ENCODE results near the gene CD81. TPM values are rescaled to one million over a fixed set of nuclear protein-coding genes. Genes with fewer than 3 reads are reported as not detected.

Gene CD81
- total and polyA plus RNA-seq, 9 of the 15 experiments (the other 6 are each of a cell fraction or from before 2014, with no cell fraction given), result 2.4 to 189 (median 61.7) TPM

- FAIRE-seq (peak; percentile 59), ATAC-seq (peak; percentile 14), DNase-seq (ENCODE audit: extremely low read depth in 1 of 4, low spot score in 3 of 4) (peak in 2 of 4 experiments; percentile 61 to 65)
- 25% methylated on average over 7 of the region's 7 CpGs for WGBS (ENCODE audit: insufficient coverage, low coverage, missing lambda C conversion rate)
- CTCF ChIA-PET (ENCODE audit: low intra/inter-chr PET ratio), result interaction anchor here (1.0 to 1.2 kb wide), 2 partner anchors 93 to 134 kb away, joined by 3 to 6 read pairs; no protein-coding TSS in a partner anchor
- Histone ChIP-seq H3K79me2 (ENCODE audit: control insufficient read depth, insufficient read depth, low read length) (peaks cover 28% of the 10 kb centered on the region), H3K9me3 (replicated peaks; ENCODE audit: control insufficient read depth, insufficient read depth, low read depth, low read length) (no peaks in the 10 kb centered on the region), H3K27me3 (ENCODE audit: control insufficient read depth in 2 of 2, insufficient read depth in 2 of 2, low read length in 2 of 2) (no peaks in the 10 kb centered on the region), H3K4me2 (ENCODE audit: insufficient read depth, low read length) (peak overlapping the region; percentile 75), H3K4me1 (replicated peaks in 1 of 2; ENCODE audit: control insufficient read depth in 2 of 2, insufficient read depth in 2 of 2, low read length in 2 of 2) (peaks cover 12 to 77% of the 10 kb centered on the region in 2 experiments; a peak in 4 of 5 replicates), H2AFZ (ENCODE audit: low read depth, low read length) (no peak overlapping the region), H3K9ac (ENCODE audit: insufficient read depth in 1 of 2, low read depth in 2 of 2, low read length in 2 of 2) (peak overlapping the region; percentile 94 to 98), H3K4me3 (peak overlapping the region; percentile 71), H3K36me3 (ENCODE audit: control insufficient read depth, insufficient read depth, low read length) (peaks cover 60% of the 10 kb centered on the region; the same call in 1 of the 3 replicates), H3K9me1 (ENCODE audit: control insufficient read depth, insufficient read depth, low read length) (no peaks in the 10 kb centered on the region), H3K27ac (ENCODE audit: extremely low read depth, low read depth, low read length) (peak overlapping the region; percentile 76), H4K20me1 (replicated peaks; ENCODE audit: control insufficient read depth, insufficient read depth, low read length) (no peaks in the 10 kb centered on the region; the same call in none of the 2 replicates)
- intact Hi-C loops (cut with micrococcal nuclease), result no loop called here
- in situ Hi-C loops (cut with MboI), result no loop called here
- POLR2A ChIA-PET, result interaction anchor here (0.6 to 2.3 kb wide), 5 partner anchors 12 to 93 kb away, joined by 3 to 9 read pairs (median 4); no protein-coding TSS in a partner anchor
- no TSS peak for BruUV-seq (replicated peaks)
- TF ChIP-seq ZEB2 (IDR thresholded peaks at IDR 0.05) (no peak), PRMT5 (CRISPR knock-in tag; IDR thresholded peaks at IDR 0.05) (no peak), REST (IDR thresholded peaks at IDR 0.05; ENCODE audit: borderline replicate concordance) (peak; percentile 29; the same call in 1 of the 2 replicates), REST (CRISPR knock-in tag; IDR thresholded peaks at IDR 0.05; ENCODE audit: low read depth) (no peak), PATZ1 (CRISPR knock-in tag; IDR thresholded peaks at IDR 0.05; ENCODE audit: borderline replicate concordance) (no peak), ZNF263 (CRISPR knock-in tag; IDR thresholded peaks at IDR 0.05; ENCODE audit: borderline replicate concordance) (no peak), GATA2 (CRISPR knock-in tag; IDR thresholded peaks at IDR 0.05) (peak; percentile 55; the same call in 1 of the 2 replicates), MAZ (CRISPR knock-in tag; conservative IDR thresholded peaks at IDR 0.05 in 1 of 2, IDR thresholded peaks at IDR 0.05 in 1 of 2) (peak in 1 of 2 experiments; percentile 45; a peak in 1 of 4 replicates), ZNF212 (CRISPR knock-in tag; IDR thresholded peaks at IDR 0.05) (no peak), MAFK (IDR thresholded peaks at IDR 0.05; ENCODE audit: low read length) (no peak), ZBTB8A (IDR thresholded peaks at IDR 0.05; ENCODE audit: partially characterized antibody) (no peak), POLR2G (IDR thresholded peaks at IDR 0.05; ENCODE audit: low read depth, low read length) (no peak)
Measured at GRCh38 chr11:2398664-2399355, 21.7 kb downstream of the CD81 start.
